GM12872 (cell line): Measurements from ENCODE around the gene SLIT1.

Experiments
- TF ChIP-seq, protein P1 (sequence below): IDR thresholded peaks from 3 replicates; pipeline ENCODE4 v1.5.1; 2011; ENCODE audit warnings: low read depth, mild to moderate bottlenecking, low read length, moderate library complexity; ENCODE audit not compliant: insufficient read depth

The SLIT1 gene

DNA sequence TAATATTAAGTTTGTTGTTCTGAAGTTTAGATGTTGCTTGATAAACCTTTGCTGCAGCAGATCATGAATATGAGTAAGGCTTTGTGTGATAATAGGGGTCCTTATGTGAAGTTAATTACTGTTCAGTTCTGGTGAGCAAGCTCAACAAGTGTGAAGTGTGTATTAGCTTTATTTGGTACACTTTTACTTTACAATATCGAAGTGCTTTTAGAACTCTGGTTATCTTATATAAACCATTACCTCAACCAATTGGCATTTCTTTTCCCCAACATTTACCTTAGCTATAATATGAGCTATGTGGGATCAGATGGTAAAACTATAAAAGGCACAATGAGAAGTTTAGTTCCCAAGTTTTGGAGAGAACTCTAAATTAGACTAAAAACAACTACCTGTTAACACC lies 226.0 kb downstream of the SLIT1 start:
- TF ChIP-seq, protein P1, sequence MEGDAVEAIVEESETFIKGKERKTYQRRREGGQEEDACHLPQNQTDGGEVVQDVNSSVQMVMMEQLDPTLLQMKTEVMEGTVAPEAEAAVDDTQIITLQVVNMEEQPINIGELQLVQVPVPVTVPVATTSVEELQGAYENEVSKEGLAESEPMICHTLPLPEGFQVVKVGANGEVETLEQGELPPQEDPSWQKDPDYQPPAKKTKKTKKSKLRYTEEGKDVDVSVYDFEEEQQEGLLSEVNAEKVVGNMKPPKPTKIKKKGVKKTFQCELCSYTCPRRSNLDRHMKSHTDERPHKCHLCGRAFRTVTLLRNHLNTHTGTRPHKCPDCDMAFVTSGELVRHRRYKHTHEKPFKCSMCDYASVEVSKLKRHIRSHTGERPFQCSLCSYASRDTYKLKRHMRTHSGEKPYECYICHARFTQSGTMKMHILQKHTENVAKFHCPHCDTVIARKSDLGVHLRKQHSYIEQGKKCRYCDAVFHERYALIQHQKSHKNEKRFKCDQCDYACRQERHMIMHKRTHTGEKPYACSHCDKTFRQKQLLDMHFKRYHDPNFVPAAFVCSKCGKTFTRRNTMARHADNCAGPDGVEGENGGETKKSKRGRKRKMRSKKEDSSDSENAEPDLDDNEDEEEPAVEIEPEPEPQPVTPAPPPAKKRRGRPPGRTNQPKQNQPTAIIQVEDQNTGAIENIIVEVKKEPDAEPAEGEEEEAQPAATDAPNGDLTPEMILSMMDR: no peak

DNA sequence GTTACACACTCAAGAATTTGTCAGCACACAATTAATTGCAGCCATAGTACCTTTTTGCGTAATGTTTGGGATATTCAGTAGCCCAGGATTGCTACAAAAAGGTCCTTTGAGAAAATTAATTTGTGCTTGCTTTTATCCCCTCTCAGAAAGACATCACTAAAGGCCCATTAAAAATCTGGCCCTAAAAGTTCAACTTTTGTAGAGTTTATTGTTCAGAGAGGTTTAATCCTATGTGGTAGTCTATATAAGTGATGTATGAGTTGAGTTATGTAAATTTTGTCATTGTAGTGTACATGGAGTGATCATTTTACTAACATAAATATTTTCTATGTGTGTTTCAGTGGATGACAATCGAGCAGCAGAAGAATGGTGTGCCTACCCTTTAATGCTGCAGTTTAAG lies 227.7 kb downstream of the SLIT1 start:
- TF ChIP-seq, protein P1: no peak

DNA sequence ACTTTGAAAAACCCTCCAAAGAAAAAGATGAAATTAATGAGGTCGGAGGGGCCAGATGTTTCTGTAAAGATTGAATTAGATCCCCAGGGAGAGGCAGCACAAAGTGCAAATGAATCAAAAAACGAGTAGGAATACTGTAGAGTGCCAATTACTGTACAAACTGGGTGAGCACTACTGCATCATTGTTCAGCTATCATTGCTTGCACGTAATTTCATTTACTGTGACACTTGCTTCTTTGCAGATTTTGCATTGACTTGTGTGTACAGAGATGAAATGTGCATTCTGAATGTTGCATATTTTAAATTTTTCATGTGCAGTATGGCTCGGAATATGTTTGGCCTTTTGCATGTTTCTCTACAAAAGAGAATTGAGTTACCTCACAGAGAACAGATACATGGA lies 230.0 kb downstream of the SLIT1 start:
- TF ChIP-seq, protein P1: no peak

DNA sequence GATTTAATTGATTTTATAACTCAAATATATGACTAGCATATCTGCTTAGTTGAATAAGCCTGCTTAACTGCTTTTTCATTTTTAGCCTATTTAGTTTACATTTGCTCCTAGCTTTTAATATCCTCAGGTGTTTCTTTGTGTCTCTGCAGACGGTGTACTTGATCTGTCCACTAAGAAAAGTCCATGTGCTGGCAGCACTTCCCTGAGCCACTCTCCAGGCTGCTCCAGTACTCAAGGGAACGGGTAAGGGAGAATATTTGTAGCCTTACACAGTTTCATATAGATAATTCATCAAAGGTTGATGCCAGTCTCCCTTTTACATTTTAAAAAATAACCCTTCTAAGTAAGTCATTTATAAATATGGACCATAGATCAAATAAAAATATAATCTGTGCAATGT lies 233.8 kb downstream of the SLIT1 start:
- TF ChIP-seq, protein P1: no peak

DNA sequence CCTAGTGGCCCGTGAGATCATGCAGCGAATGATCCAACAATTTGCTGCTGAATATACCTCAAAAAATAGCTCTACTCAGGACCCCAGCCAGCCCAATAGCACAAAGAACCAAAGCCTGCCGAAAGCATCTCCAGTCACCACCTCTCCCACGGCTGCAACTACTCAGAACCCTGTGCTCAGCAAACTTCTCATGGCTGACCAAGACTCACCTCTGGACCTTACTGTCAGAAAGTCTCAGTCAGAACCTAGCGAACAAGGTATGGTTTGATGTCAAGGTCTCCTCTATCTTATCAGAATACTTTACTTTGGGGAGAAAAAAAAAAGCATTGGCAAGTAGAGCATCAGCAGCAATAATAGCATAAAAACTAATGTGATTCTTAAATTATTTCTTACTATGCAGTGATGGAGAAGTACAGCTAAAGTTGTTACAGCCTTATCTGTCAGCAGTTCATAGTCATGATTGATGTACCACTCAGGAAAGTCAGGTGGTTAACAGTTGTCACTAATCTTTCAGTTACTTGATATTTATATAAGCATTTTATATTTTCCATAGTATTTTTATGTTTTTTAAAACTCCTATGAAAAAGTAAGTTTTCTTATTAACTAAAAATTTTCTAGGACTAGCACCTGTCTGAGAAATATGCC lies 236.6 kb downstream of the SLIT1 start:
- TF ChIP-seq, protein P1: no peak
